B cell (primary cell): ENCODE results near the gene CACNB2. TPM values are rescaled to one million over a fixed set of nuclear protein-coding genes. Genes with fewer than 3 reads are reported as not detected.

Source experiments
- ATAC-seq: fragments of 200-7000 bp; cut with Tn5 transposase; one replicate; pipeline ENCODE4 v1.10.0; 2021; ENCODE audit warnings: low read depth, mild to moderate bottlenecking, moderate number of reproducible peaks, moderate library complexity
- CTCF ChIA-PET: fragments of 350-600 bp; sonication (Branson Sonifier 250); formaldehyde crosslinking; loops from one replicate; lab custom pipeline; 2021; ENCODE audit warnings: antibody characterized with exemption, inconsistent platforms; lab: Charles Lee
- POLR2A ChIA-PET: fragments of 350-600 bp; sonication (Branson Sonifier 250); formaldehyde crosslinking; loops from one replicate; lab custom pipeline; 2021; ENCODE audit warnings: antibody characterized with exemption; lab: Charles Lee
- DNase-seq: peaks from one replicate; pipeline ENCODE4 v3.0.0; 2013
- H2AFZ ChIP-seq: 2 replicates; pipeline ENCODE4 v1.6.1; 2012; ENCODE audit warnings: mild to moderate bottlenecking, low read depth, low read length; ENCODE audit not compliant: insufficient read depth, poor library complexity, severe bottlenecking
- H3K27ac ChIP-seq, 2 donors: 1 replicate in 1 of 2; 2 replicates in 1 of 2; pipeline ENCODE4 v1.5.1; 2012 to 2013; ENCODE audit warnings: low read length in 2 of 2, mild to moderate bottlenecking in 2 of 2, moderate library complexity in 1 of 2
- H3K27me3 ChIP-seq, 4 experiments: fragments of 200-600 bp in 1 of 4; sonication (generic) in 1 of 4; replicated peaks in 1 of 4; 1 replicate in 2 of 4; 2 replicates in 2 of 4; pipeline versions ENCODE4 v1.6.1 to v1.7.0; 2013 to 2016; ENCODE audit warnings: low read length in 3 of 4, mild to moderate bottlenecking in 2 of 4, mixed read lengths in 1 of 4, moderate library complexity in 1 of 4; ENCODE audit not compliant: insufficient read depth in 4 of 4, control insufficient read depth in 3 of 4; ENCODE audit errors: control extremely low read depth in 1 of 4
- H3K36me3 ChIP-seq, 2 experiments: replicated peaks in 1 of 2; 1 replicate in 1 of 2; 2 replicates in 1 of 2; pipeline versions ENCODE4 v1.6.1 to v1.7.1; 2013; ENCODE audit warnings: low read length in 1 of 2; ENCODE audit not compliant: insufficient read depth in 2 of 2, control insufficient read depth in 1 of 2; ENCODE audit errors: control extremely low read depth in 1 of 2, extremely low read depth in 1 of 2
- H3K4me1 ChIP-seq, 2 donors: fragments of 200-600 bp in 1 of 2; sonication (generic) in 1 of 2; 1 replicate in 1 of 2; 2 replicates in 1 of 2; pipeline versions ENCODE4 v1.5.1 to v1.6.1; 2013 to 2017; ENCODE audit warnings: low read length in 2 of 2; ENCODE audit not compliant: control insufficient read depth in 2 of 2, insufficient read depth in 2 of 2
- H3K4me2 ChIP-seq: replicated peaks from 2 replicates; pipeline ENCODE3; 2012; ENCODE audit warnings: mild to moderate bottlenecking, low read depth, low read length; ENCODE audit not compliant: poor library complexity, severe bottlenecking
- H3K4me3 ChIP-seq, 5 experiments: fragments of 200-600 bp in 1 of 5; sonication (generic) in 1 of 5; 1 replicate in 3 of 5; 2 replicates in 2 of 5; pipeline versions ENCODE4 v1.5.1 to v1.7.0; 2011 to 2016; ENCODE audit warnings: low read length in 4 of 5, mild to moderate bottlenecking in 4 of 5, low read depth in 2 of 5, control low read depth in 1 of 5, moderate library complexity in 1 of 5; ENCODE audit not compliant: insufficient read depth in 1 of 5; ENCODE audit errors: control extremely low read depth in 1 of 5, extremely low read depth in 1 of 5
- H3K79me2 ChIP-seq: fragments of 200-600 bp; sonication (generic); one replicate; pipeline ENCODE4 v1.6.0; 2016; ENCODE audit warnings: low read length; ENCODE audit not compliant: control insufficient read depth, insufficient read depth
- H3K9ac ChIP-seq: fragments of 200-600 bp; sonication (generic); 2 replicates; pipeline ENCODE4 v1.6.1; 2017; ENCODE audit warnings: mild to moderate bottlenecking, low read length, moderate library complexity
- H3K9me3 ChIP-seq, 3 donors: one replicate each; pipeline versions ENCODE4 v1.6.1 to v1.7.1; 2013; ENCODE audit warnings: low read length in 2 of 3; ENCODE audit not compliant: control insufficient read depth in 2 of 3, insufficient read depth in 1 of 3; ENCODE audit errors: control extremely low read depth in 1 of 3
- H4K20me1 ChIP-seq: 2 replicates; pipeline ENCODE4 v1.6.0; 2012; ENCODE audit warnings: mild to moderate bottlenecking, low read length; ENCODE audit not compliant: insufficient read depth, control insufficient read depth, poor library complexity, severe bottlenecking
- H3K27ac Mint-ChIP-seq: one replicate; pipeline ENCODE4 v1.8.0; 2021; ENCODE audit warnings: mixed read lengths
- H3K27me3 Mint-ChIP-seq: one replicate; pipeline ENCODE4 v1.8.0; 2021; ENCODE audit warnings: mixed read lengths
- H3K4me1 Mint-ChIP-seq: one replicate; pipeline ENCODE4 v1.8.0; 2021; ENCODE audit warnings: mixed read lengths
- H3K4me3 Mint-ChIP-seq: one replicate; pipeline ENCODE4 v1.8.0; 2021; ENCODE audit warnings: mixed read lengths
- H3K9me3 Mint-ChIP-seq: one replicate; pipeline ENCODE4 v1.8.0; 2022; ENCODE audit warnings: mixed read lengths; ENCODE audit not compliant: insufficient read depth
- EZH2 ChIP-seq: IDR thresholded peaks from 2 replicates; pipeline ENCODE4 v1.6.1; 2012; ENCODE audit warnings: borderline replicate concordance, low read depth, mild to moderate bottlenecking, moderate library complexity, low read length; ENCODE audit not compliant: insufficient read depth, poor library complexity, severe bottlenecking
- WGBS: methylation state at CpG from one replicate; pipeline ENCODE4 v1.1.5; 2013; ENCODE audit warnings: missing lambda C conversion rate; ENCODE audit not compliant: insufficient coverage; 5-methylcytosine and 5-hydroxymethylcytosine counted together
- intact Hi-C: fragments of 100-400 bp; cut with micrococcal nuclease; formaldehyde crosslinking; loops from one replicate; pipeline ENCODE4 v1.10.0; 2022
- polyA plus RNA-seq: library from polyadenylated mRNA; depleted of rRNA; stranded (reverse); fragments of >200 nt; gene quantifications from 2 replicates; pipeline ENCODE4 v1.2.3, GENCODE V29; 2012
- total RNA-seq, 2 donors: library from RNA; stranded (reverse); fragments of 120-200 nt in 1 of 2; gene quantifications; 1 replicate in 1 of 2; 2 replicates in 1 of 2; pipeline versions ENCODE4 v1.2.3 to v1.2.4, GENCODE V29; 2013 to 2022
- TF ChIP-seq, protein P1 (sequence below): fragments of 200-600 bp; IDR thresholded peaks from one replicate; pipeline ENCODE4 v1.8.0; 2022; ENCODE audit warnings: antibody characterized with exemption, mild to moderate bottlenecking

Gene CACNB2
- total and polyA plus RNA-seq, 2 donors (not counting 1 experiment from before 2014, with no cell fraction given), result not detected

DNA sequence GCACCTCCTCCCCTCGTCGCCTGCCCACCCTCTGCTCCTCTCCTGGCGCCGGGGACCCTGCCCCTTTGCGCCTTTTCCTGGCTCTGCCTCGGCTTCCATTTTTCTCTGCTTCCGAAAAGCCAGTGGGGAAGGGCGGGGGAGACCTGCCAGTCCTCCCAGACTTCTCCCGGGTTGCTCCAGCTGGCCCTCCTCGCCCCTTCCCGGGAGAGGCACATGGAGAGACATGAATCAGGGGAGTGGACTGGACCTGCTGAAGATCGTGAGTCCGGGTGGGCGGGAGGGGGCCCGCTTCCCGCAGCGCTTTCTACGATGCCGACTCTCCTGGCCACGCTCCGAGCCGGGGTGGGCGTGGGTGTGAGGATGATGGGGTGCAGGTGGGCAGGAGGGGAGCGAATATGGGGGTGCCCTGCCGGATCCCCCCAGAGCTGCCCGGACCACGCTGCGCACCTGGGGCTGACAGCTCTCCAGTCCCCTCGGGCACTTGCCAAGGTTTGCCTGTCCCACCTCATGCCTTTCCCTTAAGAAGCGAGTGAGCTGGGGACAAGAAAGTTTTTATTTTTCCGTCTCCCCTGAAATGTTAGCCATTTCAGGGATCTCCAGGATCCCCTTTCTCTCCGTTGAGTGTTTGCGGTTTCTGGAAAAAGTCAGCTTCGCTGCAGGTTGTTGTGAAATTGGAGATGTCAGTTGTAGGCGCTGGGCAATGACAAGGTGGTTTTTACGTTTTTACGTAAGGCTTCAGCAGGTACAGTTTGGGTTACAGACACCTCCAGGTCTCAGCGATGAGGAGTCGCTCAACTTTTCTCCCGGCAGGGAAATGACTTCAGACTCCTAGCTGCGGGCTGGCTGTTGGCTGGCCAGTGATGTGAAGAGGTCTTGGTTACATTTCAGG lies 977 bp downstream of the CACNB2 start:
- H3K9me3 ChIP-seq, result no peaks in the 10 kb centered on the region
- H3K4me1 ChIP-seq, result no peaks in the 10 kb centered on the region
- DNase-seq, result no peak
- ChIA-PET CTCF (no interaction called here), POLR2A (no interaction called here)
- Mint-ChIP-seq H3K4me1 (peaks cover 6% of the 10 kb centered on the region), H3K27me3 (peaks cover 35% of the 10 kb centered on the region), H3K9me3 (no peaks in the 10 kb centered on the region), H3K4me3 (no peak overlapping the region), H3K27ac (no peak overlapping the region)
- no peak for TF ChIP-seq EZH2
- TF ChIP-seq, protein P1, sequence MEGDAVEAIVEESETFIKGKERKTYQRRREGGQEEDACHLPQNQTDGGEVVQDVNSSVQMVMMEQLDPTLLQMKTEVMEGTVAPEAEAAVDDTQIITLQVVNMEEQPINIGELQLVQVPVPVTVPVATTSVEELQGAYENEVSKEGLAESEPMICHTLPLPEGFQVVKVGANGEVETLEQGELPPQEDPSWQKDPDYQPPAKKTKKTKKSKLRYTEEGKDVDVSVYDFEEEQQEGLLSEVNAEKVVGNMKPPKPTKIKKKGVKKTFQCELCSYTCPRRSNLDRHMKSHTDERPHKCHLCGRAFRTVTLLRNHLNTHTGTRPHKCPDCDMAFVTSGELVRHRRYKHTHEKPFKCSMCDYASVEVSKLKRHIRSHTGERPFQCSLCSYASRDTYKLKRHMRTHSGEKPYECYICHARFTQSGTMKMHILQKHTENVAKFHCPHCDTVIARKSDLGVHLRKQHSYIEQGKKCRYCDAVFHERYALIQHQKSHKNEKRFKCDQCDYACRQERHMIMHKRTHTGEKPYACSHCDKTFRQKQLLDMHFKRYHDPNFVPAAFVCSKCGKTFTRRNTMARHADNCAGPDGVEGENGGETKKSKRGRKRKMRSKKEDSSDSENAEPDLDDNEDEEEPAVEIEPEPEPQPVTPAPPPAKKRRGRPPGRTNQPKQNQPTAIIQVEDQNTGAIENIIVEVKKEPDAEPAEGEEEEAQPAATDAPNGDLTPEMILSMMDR, result no peak
- no peak overlapping the region for H3K9ac ChIP-seq
- H3K4me2 ChIP-seq, result peak overlapping the region; percentile 40
- H2AFZ ChIP-seq, result no peak overlapping the region
- no peaks in the 10 kb centered on the region for H4K20me1 ChIP-seq
- no peak overlapping the region for H3K4me3 ChIP-seq
- H3K27ac ChIP-seq, result no peak overlapping the region
- intact Hi-C loops, result no loop called here
- 9% methylated on average over 37 of the region's 41 CpGs for WGBS
- no peaks in the 10 kb centered on the region for H3K36me3 ChIP-seq
- no peak for ATAC-seq
- H3K27me3 ChIP-seq, result peaks cover 0 to 18% (median 8%) of the 10 kb centered on the region in 4 experiments
- no peaks in the 10 kb centered on the region for H3K79me2 ChIP-seq

DNA sequence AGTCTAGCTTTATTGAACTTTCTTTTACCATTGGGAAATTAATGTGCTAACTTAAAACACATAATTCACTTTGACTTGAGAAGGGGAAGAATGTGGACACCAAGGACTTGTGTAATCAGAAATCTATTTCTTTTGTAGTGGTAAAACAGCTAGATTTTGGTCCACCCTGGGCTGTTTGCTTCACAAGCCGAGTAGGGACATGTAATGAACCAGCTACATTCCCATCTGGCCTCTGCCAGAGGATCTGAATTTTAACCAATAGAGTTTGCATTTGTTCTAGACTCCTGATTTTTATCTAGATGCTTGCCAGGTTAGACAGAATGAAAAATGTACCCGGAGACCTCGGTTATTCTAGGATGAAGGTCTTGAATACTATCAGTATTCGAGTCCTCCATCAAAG lies 1.9 kb downstream of the CACNB2 start:
- Histone ChIP-seq H3K4me1 (no peaks in the 10 kb centered on the region), H2AFZ (no peak overlapping the region), H3K4me2 (no peak overlapping the region), H3K79me2 (no peaks in the 10 kb centered on the region), H3K9me3 (no peaks in the 10 kb centered on the region), H3K36me3 (no peaks in the 10 kb centered on the region), H3K4me3 (no peak overlapping the region), H3K9ac (no peak overlapping the region), H3K27me3 (peaks cover 0 to 18% (median 8%) of the 10 kb centered on the region in 4 experiments), H4K20me1 (no peaks in the 10 kb centered on the region), H3K27ac (no peak overlapping the region)
- TF ChIP-seq, protein P1, result no peak
- TF ChIP-seq EZH2, result no peak
- Mint-ChIP-seq H3K27ac (no peak overlapping the region), H3K4me1 (peaks cover 6% of the 10 kb centered on the region), H3K4me3 (no peak overlapping the region), H3K9me3 (no peaks in the 10 kb centered on the region), H3K27me3 (peaks cover 35% of the 10 kb centered on the region)
- whole genome bisulfite sequencing, result 100% methylated on average over 1 of the region's 4 CpGs
- intact Hi-C loops, result no loop called here
- ChIA-PET CTCF (no interaction called here), POLR2A (no interaction called here)
- DNase-seq (no peak), ATAC-seq (no peak)
